HepG2 (cell line): Measurements from ENCODE around the gene DLG1. TPM values are rescaled to one million over a fixed set of nuclear protein-coding genes. Genes with fewer than 3 reads are reported as not detected.

Experiments used
- ATAC-seq: fragments of 200-7000 bp; cut with Tn5 transposase; 3 replicates; pipeline ENCODE4 v1.9.1; 2020; ENCODE audit warnings: mild to moderate bottlenecking, moderate library complexity
- BruUV-seq: library from RNA; stranded (reverse); fragments of 400-500 nt; replicated peaks from 2 replicates; lab custom pipeline; 2021; lab: Mats Ljungman, UMichigan
- CTCF ChIA-PET: fragments of 300-600 bp; formaldehyde crosslinking; extraction: SDS; loops from one replicate; lab custom pipeline; 2021; ENCODE audit warnings: low total read pairs, inconsistent platforms, low intra/inter-chr PET ratio; lab: Yijun Ruan, JAX
- POLR2A ChIA-PET: fragments of 350-600 bp; sonication (Branson Sonifier 250); formaldehyde crosslinking; loops from one replicate; lab custom pipeline; 2020; ENCODE audit warnings: antibody characterized with exemption, inconsistent platforms; lab: Yijun Ruan, JAX
- DNase-seq: peaks from one replicate; pipeline ENCODE4 v3.0.0-alpha.2; 2015; ENCODE audit warnings: low spot score
- FAIRE-seq: peaks from 3 replicates; lab custom pipeline; 2011; peaks lifted over from hg19 to GRCh38; lab: Jason Lieb, UNC
- H2AFZ ChIP-seq: one replicate; pipeline ENCODE4 v1.6.1; 2011; ENCODE audit warnings: low read length, inconsistent platforms
- H3K27ac ChIP-seq: fragments of 300-600 bp; 3 replicates; pipeline ENCODE4 v1.8.0; 2011; ENCODE audit warnings: mixed run types, mild to moderate bottlenecking, mixed read lengths, low read length, inconsistent platforms; ENCODE audit not compliant: insufficient read depth; ENCODE audit errors: extremely low read length
- H3K27me3 ChIP-seq, 2 experiments: fragments of 200-600 bp in 1 of 2; 2 replicates in 1 of 2; 3 replicates in 1 of 2; pipeline versions ENCODE4 v1.6.0 to v1.8.0; 2011; ENCODE audit warnings: low read length in 2 of 2, mild to moderate bottlenecking in 2 of 2, moderate library complexity in 2 of 2, inconsistent platforms in 1 of 2; ENCODE audit not compliant: insufficient read depth in 2 of 2, control insufficient read depth in 1 of 2
- H3K36me3 ChIP-seq, 2 experiments: fragments of 200-600 bp in 1 of 2; replicated peaks in 1 of 2; 2 replicates in 1 of 2; 3 replicates in 1 of 2; pipeline versions ENCODE4 v1.5.1 to v1.8.0; 2011; ENCODE audit warnings: low read length in 2 of 2, inconsistent platforms in 1 of 2; ENCODE audit not compliant: insufficient read depth in 2 of 2, control insufficient read depth in 1 of 2
- H3K4me1 ChIP-seq: 2 replicates; pipeline ENCODE4 v1.5.1; 2012; ENCODE audit warnings: low read length, inconsistent platforms; ENCODE audit not compliant: insufficient read depth
- H3K4me2 ChIP-seq: 2 replicates; pipeline ENCODE4 v1.6.0; 2011; ENCODE audit warnings: low read depth, low read length, inconsistent platforms
- H3K4me3 ChIP-seq, 3 experiments: fragments of 200-600 bp in 1 of 3; sonication (generic), shearing (Covaris generic) in 1 of 3; replicated peaks in 1 of 3; 2 replicates each; pipeline ENCODE4 v1.5.1; 2011 to 2016; ENCODE audit warnings: low read length in 3 of 3, inconsistent platforms in 2 of 3, low read depth in 2 of 3, mild to moderate bottlenecking in 2 of 3, control low read depth in 1 of 3, mixed read lengths in 1 of 3; ENCODE audit not compliant: insufficient read depth in 1 of 3
- H3K79me2 ChIP-seq: one replicate; pipeline ENCODE4 v1.6.1; 2011; ENCODE audit warnings: low read length, inconsistent platforms; ENCODE audit not compliant: insufficient read depth
- H3K9ac ChIP-seq: 2 replicates; pipeline ENCODE4 v1.6.0; 2011; ENCODE audit warnings: mild to moderate bottlenecking, low read depth, low read length, inconsistent platforms; ENCODE audit not compliant: insufficient read depth
- H3K9me3 ChIP-seq: 2 replicates; pipeline ENCODE4 v1.5.1; 2012; ENCODE audit warnings: mild to moderate bottlenecking, low read length
- H4K20me1 ChIP-seq: 2 replicates; pipeline ENCODE4 v1.6.0; 2011; ENCODE audit warnings: inconsistent platforms, mild to moderate bottlenecking, low read length, moderate library complexity; ENCODE audit not compliant: insufficient read depth
- ATAD3A ChIP-seq: sonication (generic); formaldehyde crosslinking; IDR thresholded peaks from 2 replicates; pipeline ENCODE4 v1.4.0; 2020; ENCODE audit warnings: missing genetic modification reagents
- NFATC3 ChIP-seq: sonication (generic); formaldehyde crosslinking; IDR thresholded peaks from 2 replicates; pipeline ENCODE4 v1.5.1; 2020; ENCODE audit warnings: mild to moderate bottlenecking, missing genetic modification reagents
- ZFP36L1 ChIP-seq: sonication (generic); formaldehyde crosslinking; IDR thresholded peaks from 2 replicates; pipeline ENCODE4 v1.8.0; 2022; ENCODE audit warnings: mild to moderate bottlenecking, missing genetic modification reagents, moderate library complexity
- ZFP36L2 ChIP-seq: sonication (generic); formaldehyde crosslinking; IDR thresholded peaks from 2 replicates; pipeline ENCODE4 v1.4.0; 2020; ENCODE audit warnings: missing genetic modification reagents
- ZNF460 ChIP-seq: sonication (generic); formaldehyde crosslinking; IDR thresholded peaks from 2 replicates; pipeline ENCODE4 v1.5.1; 2020; ENCODE audit warnings: missing genetic modification reagents, mild to moderate bottlenecking, borderline replicate concordance
- ZNF605 ChIP-seq: sonication (generic); formaldehyde crosslinking; IDR thresholded peaks from 2 replicates; pipeline ENCODE4 v1.8.0; 2022; ENCODE audit warnings: mild to moderate bottlenecking, missing genetic modification reagents
- WGBS: methylation state at CpG from one replicate; pipeline ENCODE4 v1.1.6; 2017; ENCODE audit warnings: low lambda C conversion rate; 5-methylcytosine and 5-hydroxymethylcytosine counted together
- in situ Hi-C: cut with HindIII; loops from 2 replicates; pipeline ENCODE4 v1.10.0; 2017; ENCODE audit warnings: low pct_unique_long_range_greater_than_20kb; ENCODE audit not compliant: extremely low pct_ligation_motif_present
- intact Hi-C: fragments of 100-400 bp; cut with micrococcal nuclease; formaldehyde crosslinking; loops from one replicate; pipeline ENCODE4 v1.10.0; 2022; ENCODE audit not compliant: unreplicated experiment
- polyA plus RNA-seq, 8 experiments: library from polyadenylated mRNA; depleted of rRNA in 3 of 8; stranded (reverse) in 7 of 8; unstranded in 1 of 8; fragments of >200 nt; fragmentation: Illumina TruSeq in 4 of 8; extraction: Trizol in 4 of 8; gene quantifications; 2 replicates each; pipeline versions ENCODE4 v1.2.1 to v1.2.3, GENCODE V29; 2011 to 2016; ENCODE audit warnings: low read depth in 4 of 8, missing spikeins in 1 of 8, mixed read lengths in 1 of 8; ENCODE audit not compliant: insufficient read depth in 1 of 8
- total RNA-seq, 5 experiments: library from RNA; depleted of rRNA; stranded (reverse); fragments of >200 nt; fragmentation: Illumina TruSeq; extraction: Trizol; gene quantifications; 2 replicates each; pipeline ENCODE4 v1.2.3, GENCODE V29; 2016; ENCODE audit warnings: low read depth in 1 of 5
- TF ChIP-seq, protein P1 (sequence below): sonication (generic); formaldehyde crosslinking; IDR thresholded peaks from 2 replicates; pipeline ENCODE4 v1.5.1; 2020; ENCODE audit warnings: mild to moderate bottlenecking, missing genetic modification reagents, moderate library complexity
- TF ChIP-seq, protein P2 (sequence below): sonication (generic); formaldehyde crosslinking; conservative IDR thresholded peaks from 2 replicates; pipeline ENCODE4 v1.4.0; 2020; ENCODE audit warnings: missing genetic modification reagents

DLG1 gene
- total and polyA plus RNA-seq, 2 of the 13 experiments (the other 11 are each of a cell fraction or from before 2014, with no cell fraction given), result 30.5 to 104 TPM

DNA sequence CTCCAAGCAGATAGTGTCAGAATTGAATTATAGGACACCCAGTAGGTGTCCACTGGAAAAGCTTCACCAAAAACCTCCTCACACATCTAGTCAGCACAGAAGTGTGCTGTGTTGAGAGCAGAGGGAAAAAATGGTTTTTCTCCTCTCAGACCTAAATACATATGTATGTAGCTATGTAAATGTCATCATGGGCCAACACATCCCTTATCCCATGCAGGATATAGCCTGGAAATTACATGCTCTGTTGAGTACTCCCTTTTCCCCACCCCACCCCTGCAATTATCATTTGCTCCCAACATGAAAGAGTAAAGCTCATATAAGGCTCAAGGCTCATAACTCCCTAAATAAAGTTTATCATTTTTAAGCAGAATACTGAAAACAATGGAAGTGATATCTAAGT, 35.7 kb downstream of the DLG1 start (continued):
- TF ChIP-seq ZNF605 (no peak), ATAD3A (CRISPR knock-in tag) (no peak), ZFP36L2 (CRISPR knock-in tag) (no peak), ZFP36L1 (CRISPR knock-in tag) (no peak), NFATC3 (CRISPR knock-in tag) (no peak)

DNA sequence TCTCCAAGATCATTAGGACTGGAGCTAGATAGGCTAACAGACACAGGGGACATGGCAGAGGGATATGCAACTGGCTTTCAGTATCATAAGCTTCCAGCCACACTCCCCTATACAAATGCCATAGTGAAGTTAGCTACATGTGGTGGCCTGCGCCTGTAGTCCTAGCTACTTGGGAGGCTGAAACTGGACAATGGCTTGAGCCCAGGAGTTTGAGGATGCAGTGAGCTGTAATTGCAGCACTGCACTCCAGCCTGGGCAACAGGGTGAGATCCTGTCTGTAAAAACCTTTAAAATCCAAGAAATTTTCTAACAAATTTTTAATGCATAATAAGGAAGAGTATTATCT, 37.3 kb downstream of the DLG1 start:
- CTCF ChIA-PET, result no interaction called here
- no TSS peak for BruUV-seq
- FAIRE-seq, result no peak

More for the DNA sequence above, 37.3 kb downstream of the DLG1 start:
- Histone ChIP-seq H3K79me2 (peaks cover 98% of the 10 kb centered on the region), H2AFZ (no peak overlapping the region), H3K9me3 (no peaks in the 10 kb centered on the region), H4K20me1 (peaks cover 20% of the 10 kb centered on the region), H3K9ac (no peak overlapping the region), H3K4me1 (peaks cover 33% of the 10 kb centered on the region), H3K27me3 (no peaks in the 10 kb centered on the region), H3K36me3 (peaks cover 0 to 17% of the 10 kb centered on the region in 2 experiments; a peak in 2 of 5 replicates), H3K4me3 (no peak overlapping the region), H3K4me2 (no peak overlapping the region), H3K27ac (no peak overlapping the region)
- TF ChIP-seq, protein P1, sequence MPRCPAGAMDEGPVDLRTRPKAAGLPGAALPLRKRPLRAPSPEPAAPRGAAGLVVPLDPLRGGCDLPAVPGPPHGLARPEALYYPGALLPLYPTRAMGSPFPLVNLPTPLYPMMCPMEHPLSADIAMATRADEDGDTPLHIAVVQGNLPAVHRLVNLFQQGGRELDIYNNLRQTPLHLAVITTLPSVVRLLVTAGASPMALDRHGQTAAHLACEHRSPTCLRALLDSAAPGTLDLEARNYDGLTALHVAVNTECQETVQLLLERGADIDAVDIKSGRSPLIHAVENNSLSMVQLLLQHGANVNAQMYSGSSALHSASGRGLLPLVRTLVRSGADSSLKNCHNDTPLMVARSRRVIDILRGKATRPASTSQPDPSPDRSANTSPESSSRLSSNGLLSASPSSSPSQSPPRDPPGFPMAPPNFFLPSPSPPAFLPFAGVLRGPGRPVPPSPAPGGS, result no peak
- peak; percentile 20; the same call in 1 of the 2 replicates for TF ChIP-seq ZNF460
- TF ChIP-seq, protein P2, sequence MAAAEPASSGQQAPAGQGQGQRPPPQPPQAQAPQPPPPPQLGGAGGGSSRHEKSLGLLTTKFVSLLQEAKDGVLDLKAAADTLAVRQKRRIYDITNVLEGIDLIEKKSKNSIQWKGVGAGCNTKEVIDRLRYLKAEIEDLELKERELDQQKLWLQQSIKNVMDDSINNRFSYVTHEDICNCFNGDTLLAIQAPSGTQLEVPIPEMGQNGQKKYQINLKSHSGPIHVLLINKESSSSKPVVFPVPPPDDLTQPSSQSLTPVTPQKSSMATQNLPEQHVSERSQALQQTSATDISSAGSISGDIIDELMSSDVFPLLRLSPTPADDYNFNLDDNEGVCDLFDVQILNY (CRISPR knock-in tag), result no peak
- intact Hi-C loops, result loop anchor here (5.0 kb wide), 1 partner anchor 111 kb away; no protein-coding TSS in a partner anchor
- POLR2A ChIA-PET, result no interaction called here
- 83% methylated on average over 1 of the region's 1 CpG for WGBS
- DNase-seq, result no peak
- in situ Hi-C loops, result loop anchor here (10.0 kb wide), 1 partner anchor 194 kb away; no protein-coding TSS in a partner anchor
- 0 out of 3 replicates have a peak, but pooled peaks have one; percentile 23 for ATAC-seq
